IMR-90 (cell line): Measurements from ENCODE around the gene GMEB2. TPM values are rescaled to one million over a fixed set of nuclear protein-coding genes. Genes with fewer than 3 reads are reported as not detected.

Experiments used
- ATAC-seq: fragments of 200-7000 bp; cut with Tn5 transposase; 2 replicates; pipeline ENCODE4 v1.9.1; 2020; ENCODE audit warnings: low read depth, mild to moderate bottlenecking, moderate library complexity
- BruUV-seq: library from RNA; stranded (reverse); fragments of 400-500 nt; replicated peaks from 2 replicates; lab custom pipeline; 2021; lab: Mats Ljungman, UMichigan
- CTCF ChIA-PET: fragments of 300-600 bp; formaldehyde crosslinking; extraction: SDS; loops from one replicate; lab custom pipeline; 2021; ENCODE audit warnings: antibody characterized with exemption; lab: Yijun Ruan, JAX
- POLR2A ChIA-PET: fragments of 300-600 bp; sonication (Branson Sonifier 250); formaldehyde crosslinking; loops from one replicate; lab custom pipeline; 2022; ENCODE audit warnings: antibody characterized with exemption; ENCODE audit not compliant: unreplicated experiment; lab: Charles Lee
- DNase-seq: peaks from one replicate; pipeline ENCODE4 v3.0.0; 2013
- H2AFZ ChIP-seq: replicated peaks from 2 replicates; pipeline ENCODE3; 2013; ENCODE audit warnings: low read length, mild to moderate bottlenecking; ENCODE audit not compliant: poor library complexity
- H2AK5ac ChIP-seq: 2 replicates; pipeline ENCODE4 v1.6.1; 2013; ENCODE audit warnings: low read depth, low read length, inconsistent platforms
- H2AK9ac ChIP-seq: replicated peaks from 2 replicates; pipeline ENCODE3; 2013; ENCODE audit warnings: mild to moderate bottlenecking, low read depth, low read length, moderate library complexity; ENCODE audit not compliant: poor library complexity
- H2BK120ac ChIP-seq: 2 replicates; pipeline ENCODE4 v1.6.1; 2013; ENCODE audit warnings: low read depth, low read length, inconsistent platforms
- H2BK15ac ChIP-seq: 3 replicates; pipeline ENCODE4 v1.6.1; 2013; ENCODE audit warnings: low read depth, low read length, inconsistent platforms
- H2BK20ac ChIP-seq: 2 replicates; pipeline ENCODE4 v1.6.1; 2013; ENCODE audit warnings: low read depth, mild to moderate bottlenecking, inconsistent platforms, low read length, moderate library complexity
- H2BK5ac ChIP-seq: 2 replicates; pipeline ENCODE4 v1.6.1; 2013; ENCODE audit warnings: mild to moderate bottlenecking, low read depth, low read length, inconsistent platforms; ENCODE audit not compliant: poor library complexity, severe bottlenecking
- H3K14ac ChIP-seq: replicated peaks from 2 replicates; pipeline ENCODE4 v1.6.1; 2013; ENCODE audit warnings: low read depth, low read length, inconsistent platforms
- H3K18ac ChIP-seq: 2 replicates; pipeline ENCODE4 v1.6.1; 2013; ENCODE audit warnings: low read depth, low read length, control low read depth
- H3K23ac ChIP-seq: 2 replicates; pipeline ENCODE4 v1.6.1; 2013; ENCODE audit warnings: low read depth, low read length, inconsistent platforms
- H3K27ac ChIP-seq: 2 replicates; pipeline ENCODE4 v1.5.1; 2013; ENCODE audit warnings: mild to moderate bottlenecking, control low read depth, low read length; ENCODE audit not compliant: insufficient read depth
- H3K27me3 ChIP-seq: 2 replicates; pipeline ENCODE4 v1.6.1; 2013; ENCODE audit warnings: low read length; ENCODE audit not compliant: control insufficient read depth, insufficient read depth
- H3K36me3 ChIP-seq: 2 replicates; pipeline ENCODE4 v1.6.1; 2013; ENCODE audit warnings: low read length, mixed read lengths; ENCODE audit not compliant: control insufficient read depth, insufficient read depth
- H3K4ac ChIP-seq: 2 replicates; pipeline ENCODE4 v1.6.1; 2013; ENCODE audit warnings: low read depth, low read length, inconsistent platforms
- H3K4me1 ChIP-seq: 2 replicates; pipeline ENCODE4 v1.6.1; 2013; ENCODE audit warnings: low read length, mixed read lengths; ENCODE audit not compliant: control insufficient read depth, insufficient read depth
- H3K4me2 ChIP-seq: 2 replicates; pipeline ENCODE4 v1.6.1; 2013; ENCODE audit warnings: low read depth, mild to moderate bottlenecking, control low read depth, low read length, moderate library complexity
- H3K4me3 ChIP-seq: 2 replicates; pipeline ENCODE4 v1.5.1; 2013; ENCODE audit warnings: low read depth, mild to moderate bottlenecking, control low read depth, low read length, moderate library complexity; ENCODE audit not compliant: insufficient read depth
- H3K56ac ChIP-seq: 2 replicates; pipeline ENCODE4 v1.6.1; 2013; ENCODE audit warnings: low read length, inconsistent platforms; ENCODE audit not compliant: insufficient read depth; ENCODE audit errors: extremely low read depth
- H3K79me1 ChIP-seq, 2 experiments: 2 replicates each; pipeline ENCODE4 v1.6.1; 2013; ENCODE audit warnings: low read length in 2 of 2, inconsistent platforms in 1 of 2, low read depth in 1 of 2
- H3K9ac ChIP-seq: 2 replicates; pipeline ENCODE4 v1.6.1; 2013; ENCODE audit warnings: low read depth, low read length, control low read depth
- H3K9me1 ChIP-seq: 2 replicates; pipeline ENCODE4 v1.6.1; 2013; ENCODE audit warnings: low read length, inconsistent platforms; ENCODE audit not compliant: insufficient read depth
- H3K9me3 ChIP-seq: 2 replicates; pipeline ENCODE4 v1.6.1; 2013; ENCODE audit warnings: low read length; ENCODE audit not compliant: control insufficient read depth, insufficient read depth
- H4K20me1 ChIP-seq: 2 replicates; pipeline ENCODE4 v1.6.1; 2013; ENCODE audit warnings: low read length, inconsistent platforms; ENCODE audit not compliant: insufficient read depth
- H4K5ac ChIP-seq: 2 replicates; pipeline ENCODE4 v1.6.1; 2013; ENCODE audit warnings: mild to moderate bottlenecking, low read depth, low read length, control low read depth
- H4K8ac ChIP-seq, 2 experiments: 2 replicates each; pipeline ENCODE4 v1.6.1; 2013; ENCODE audit warnings: low read depth in 2 of 2, low read length in 2 of 2, control low read depth in 1 of 2, inconsistent platforms in 1 of 2
- H4K91ac ChIP-seq: 2 replicates; pipeline ENCODE4 v1.6.1; 2013; ENCODE audit warnings: low read depth, low read length, inconsistent platforms; ENCODE audit not compliant: insufficient read depth
- BHLHE40 ChIP-seq: fragments of 150-350 bp; IDR thresholded peaks from 2 replicates; pipeline ENCODE4 v1.6.1; 2016; ENCODE audit warnings: mild to moderate bottlenecking, low read depth, low read length
- CEBPB ChIP-seq: IDR thresholded peaks from 2 replicates; pipeline ENCODE4 v1.6.1; 2012; ENCODE audit warnings: low read depth, low read length, improper control_type of control experiment
- CHD1 ChIP-seq: IDR thresholded peaks from 2 replicates; pipeline ENCODE4 v1.6.1; 2012; ENCODE audit warnings: low read depth, low read length, improper control_type of control experiment
- CTCF ChIP-seq: conservative IDR thresholded peaks from 2 replicates; pipeline ENCODE4 v1.5.1; 2012; ENCODE audit warnings: mild to moderate bottlenecking, low read depth, low read length, improper control_type of control experiment
- FOS ChIP-seq: fragments of 150-350 bp; IDR thresholded peaks from 2 replicates; pipeline ENCODE4 v1.6.1; 2016; ENCODE audit warnings: low read depth, low read length
- MAFK ChIP-seq: IDR thresholded peaks from 2 replicates; pipeline ENCODE4 v1.6.1; 2012; ENCODE audit warnings: low read depth, low read length, improper control_type of control experiment
- MAZ ChIP-seq: IDR thresholded peaks from 2 replicates; pipeline ENCODE4 v1.6.1; 2012; ENCODE audit warnings: low read depth, mild to moderate bottlenecking, low read length, improper control_type of control experiment, moderate library complexity, borderline replicate concordance
- MXI1 ChIP-seq: IDR thresholded peaks from 2 replicates; pipeline ENCODE4 v1.6.1; 2012; ENCODE audit warnings: low read depth, mild to moderate bottlenecking, low read length, moderate library complexity, borderline replicate concordance
- NFE2L2 ChIP-seq: fragments of 150-350 bp; IDR thresholded peaks from 2 replicates; pipeline ENCODE4 v1.6.1; 2016; ENCODE audit warnings: low read depth, mild to moderate bottlenecking, low read length
- POLR2A ChIP-seq: IDR thresholded peaks from 2 replicates; pipeline ENCODE4 v1.6.1; 2012; ENCODE audit warnings: mild to moderate bottlenecking, low read depth, low read length
- RAD21 ChIP-seq: IDR thresholded peaks from 2 replicates; pipeline ENCODE4 v1.6.1; 2012; ENCODE audit warnings: low read length, improper control_type of control experiment
- RCOR1 ChIP-seq: IDR thresholded peaks from 2 replicates; pipeline ENCODE4 v1.6.1; 2012; ENCODE audit warnings: mild to moderate bottlenecking, low read length, improper control_type of control experiment; ENCODE audit not compliant: insufficient replicate concordance
- RFX5 ChIP-seq: IDR thresholded peaks from 2 replicates; pipeline ENCODE4 v1.8.0; 2012; ENCODE audit warnings: low read depth, mild to moderate bottlenecking, low read length, moderate library complexity
- SMC3 ChIP-seq: fragments of 150-350 bp; IDR thresholded peaks from 2 replicates; pipeline ENCODE4 v1.6.1; 2016; ENCODE audit warnings: low read depth, mild to moderate bottlenecking, antibody characterized with exemption, low read length, moderate library complexity
- USF2 ChIP-seq: fragments of 150-350 bp; IDR thresholded peaks from 2 replicates; pipeline ENCODE4 v1.6.1; 2017; ENCODE audit warnings: mild to moderate bottlenecking, antibody characterized with exemption, low read length, low read depth
- WGBS, 2 experiments: methylation state at CpG; one replicate each; pipeline versions ENCODE4 v1.1.5 to v1.1.7; 2013; ENCODE audit warnings: missing lambda C conversion rate in 2 of 2; ENCODE audit not compliant: insufficient read length in 1 of 2; ENCODE audit errors: extremely low coverage in 2 of 2; 5-methylcytosine and 5-hydroxymethylcytosine counted together
- dilution Hi-C: fragments of 300-500 bp; cut with HindIII; formaldehyde crosslinking; loops from one replicate; pipeline ENCODE4 v1.14.3; 2018; ENCODE audit warnings: low sequenced_read_pairs; ENCODE audit not compliant: unreplicated experiment
- in situ Hi-C: fragments of 300-500 bp; cut with MboI; formaldehyde crosslinking; loops from 3 replicates; pipeline ENCODE4 v1.14.3; 2019; ENCODE audit warnings: low sequenced_read_pairs, inconsistent platforms, mixed read lengths
- intact Hi-C: fragments of 100-400 bp; cut with micrococcal nuclease; formaldehyde crosslinking; loops from 2 replicates; pipeline ENCODE4 v1.10.0; 2022
- polyA plus RNA-seq, 3 experiments: library from polyadenylated mRNA; depleted of rRNA; stranded (reverse); fragments of >200 nt; gene quantifications; 2 replicates each; pipeline ENCODE4 v1.2.3, GENCODE V29; 2012; ENCODE audit warnings: low replicate concordance in 1 of 3
- total RNA-seq: library from RNA; depleted of rRNA; stranded (reverse); fragments of >200 nt; gene quantifications from 2 replicates; pipeline ENCODE4 v1.2.3, GENCODE V29; 2012
- TF ChIP-seq, protein P1 (sequence below): fragments of 150-350 bp; IDR thresholded peaks from 2 replicates; pipeline ENCODE4 v1.6.1; 2016; ENCODE audit warnings: low read depth, mild to moderate bottlenecking, low read length, moderate library complexity, borderline replicate concordance

The GMEB2 gene
- total and polyA plus RNA-seq, 2 of the 4 experiments (the other 2 are of a cell fraction) = 5.0 to 10.0 TPM

DNA sequence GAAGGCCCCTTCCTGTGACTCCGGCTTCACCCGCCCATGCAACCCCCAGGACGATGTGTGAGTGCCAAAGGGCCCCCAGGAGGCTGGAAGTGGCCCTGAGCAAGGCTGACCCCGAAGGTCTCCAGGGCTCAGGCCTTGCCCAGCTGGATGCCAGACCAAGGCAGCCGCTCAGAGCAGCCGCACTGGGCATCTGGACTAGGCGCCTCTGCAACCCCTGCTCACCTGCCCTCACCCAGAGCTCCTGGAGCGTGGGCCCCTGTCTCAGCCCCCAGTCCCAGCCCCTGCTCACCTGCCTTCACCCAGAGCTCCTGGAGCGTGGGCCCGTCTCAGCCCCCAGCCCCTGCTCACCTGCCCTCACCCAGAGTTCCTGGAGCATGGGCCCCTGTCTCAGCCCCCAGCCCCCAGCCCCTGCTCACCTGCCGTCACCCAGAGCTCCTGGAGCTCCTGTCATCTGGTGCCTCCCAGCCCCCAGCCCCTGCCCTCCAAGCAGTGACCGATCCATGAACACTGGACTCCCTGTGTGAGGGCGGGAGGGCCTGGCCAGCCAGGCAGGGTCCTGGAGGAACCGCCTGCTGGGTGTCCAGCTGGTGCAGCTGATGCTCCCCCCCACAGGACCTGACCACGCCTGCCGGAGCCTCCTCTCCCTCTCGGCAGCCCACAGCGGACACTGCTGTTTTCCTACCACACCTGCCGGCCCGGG, 80.5 kb downstream of the GMEB2 start:
- Histone ChIP-seq H3K9me3 (no peaks in the 10 kb centered on the region), H2BK15ac (no peak overlapping the region), H4K91ac (no peak overlapping the region), H3K27ac (no peak overlapping the region), H2BK5ac (no peak overlapping the region), H3K4me2 (no peak overlapping the region), H3K18ac (no peak overlapping the region), H4K5ac (no peak overlapping the region), H3K79me1 (no peaks in the 10 kb centered on the region), H3K27me3 (peaks cover 40% of the 10 kb centered on the region), H3K9ac (no peak overlapping the region), H2AFZ (no peak overlapping the region), H4K20me1 (no peaks in the 10 kb centered on the region), H3K56ac (no peak overlapping the region), H3K14ac (no peak overlapping the region), H2AK5ac (no peak overlapping the region), H2AK9ac (no peak overlapping the region), H3K4me3 (no peak overlapping the region), H2BK120ac (no peak overlapping the region), H3K4ac (no peak overlapping the region), H3K9me1 (no peaks in the 10 kb centered on the region), H2BK20ac (no peak overlapping the region), H3K36me3 (no peaks in the 10 kb centered on the region), H3K4me1 (no peaks in the 10 kb centered on the region), H4K8ac (no peak overlapping the region), H3K23ac (no peak overlapping the region)
- in situ Hi-C loops = no loop called here
- WGBS, 2 experiments = 45% methylated on average over 12 of the region's 20 CpGs; no CpG with 5 or more reads in 1 of the 2 experiments
- ATAC-seq = no peak
- CTCF ChIA-PET = no interaction called here
- dilution Hi-C loops = no loop called here
- POLR2A ChIA-PET = no interaction called here
- no peak for DNase-seq
- TF ChIP-seq SMC3 (no peak), MXI1 (no peak), FOS (no peak), NFE2L2 (no peak), BHLHE40 (no peak), USF2 (no peak), RCOR1 (no peak), CEBPB (no peak), RFX5 (no peak), CHD1 (no peak), RAD21 (no peak), CTCF (no peak), POLR2A (no peak), MAFK (no peak), MAZ (no peak)
- TF ChIP-seq, protein P1, sequence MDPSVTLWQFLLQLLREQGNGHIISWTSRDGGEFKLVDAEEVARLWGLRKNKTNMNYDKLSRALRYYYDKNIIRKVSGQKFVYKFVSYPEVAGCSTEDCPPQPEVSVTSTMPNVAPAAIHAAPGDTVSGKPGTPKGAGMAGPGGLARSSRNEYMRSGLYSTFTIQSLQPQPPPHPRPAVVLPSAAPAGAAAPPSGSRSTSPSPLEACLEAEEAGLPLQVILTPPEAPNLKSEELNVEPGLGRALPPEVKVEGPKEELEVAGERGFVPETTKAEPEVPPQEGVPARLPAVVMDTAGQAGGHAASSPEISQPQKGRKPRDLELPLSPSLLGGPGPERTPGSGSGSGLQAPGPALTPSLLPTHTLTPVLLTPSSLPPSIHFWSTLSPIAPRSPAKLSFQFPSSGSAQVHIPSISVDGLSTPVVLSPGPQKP = no peak
- BruUV-seq = no TSS peak
- intact Hi-C loops = no loop called here
